HUES48 (cell line): ENCODE measurements around the gene CRLF1.

Source experiments
- H3K27ac ChIP-seq: one replicate; pipeline ENCODE4 v1.7.0; 2013; ENCODE audit warnings: low read depth, low read length, inconsistent platforms
- H3K27me3 ChIP-seq: 2 replicates; pipeline ENCODE4 v1.6.1; 2013; ENCODE audit warnings: mild to moderate bottlenecking, low read length; ENCODE audit not compliant: control insufficient read depth, insufficient read depth
- H3K36me3 ChIP-seq: 2 replicates; pipeline ENCODE4 v1.6.1; 2013; ENCODE audit warnings: low read length; ENCODE audit not compliant: control insufficient read depth, insufficient read depth
- H3K4me1 ChIP-seq: 2 replicates; pipeline ENCODE4 v1.6.1; 2013; ENCODE audit warnings: mild to moderate bottlenecking, low read length; ENCODE audit not compliant: control insufficient read depth, insufficient read depth
- H3K4me3 ChIP-seq: 2 replicates; pipeline ENCODE4 v1.5.1; 2013; ENCODE audit warnings: mild to moderate bottlenecking, low read depth, low read length
- H3K9ac ChIP-seq: 2 replicates; pipeline ENCODE4 v1.6.1; 2013; ENCODE audit warnings: mild to moderate bottlenecking, low read depth, low read length, moderate library complexity
- H3K9me3 ChIP-seq: 2 replicates; pipeline ENCODE4 v1.6.1; 2013; ENCODE audit warnings: low read length; ENCODE audit not compliant: control insufficient read depth, insufficient read depth

The CRLF1 gene

DNA sequence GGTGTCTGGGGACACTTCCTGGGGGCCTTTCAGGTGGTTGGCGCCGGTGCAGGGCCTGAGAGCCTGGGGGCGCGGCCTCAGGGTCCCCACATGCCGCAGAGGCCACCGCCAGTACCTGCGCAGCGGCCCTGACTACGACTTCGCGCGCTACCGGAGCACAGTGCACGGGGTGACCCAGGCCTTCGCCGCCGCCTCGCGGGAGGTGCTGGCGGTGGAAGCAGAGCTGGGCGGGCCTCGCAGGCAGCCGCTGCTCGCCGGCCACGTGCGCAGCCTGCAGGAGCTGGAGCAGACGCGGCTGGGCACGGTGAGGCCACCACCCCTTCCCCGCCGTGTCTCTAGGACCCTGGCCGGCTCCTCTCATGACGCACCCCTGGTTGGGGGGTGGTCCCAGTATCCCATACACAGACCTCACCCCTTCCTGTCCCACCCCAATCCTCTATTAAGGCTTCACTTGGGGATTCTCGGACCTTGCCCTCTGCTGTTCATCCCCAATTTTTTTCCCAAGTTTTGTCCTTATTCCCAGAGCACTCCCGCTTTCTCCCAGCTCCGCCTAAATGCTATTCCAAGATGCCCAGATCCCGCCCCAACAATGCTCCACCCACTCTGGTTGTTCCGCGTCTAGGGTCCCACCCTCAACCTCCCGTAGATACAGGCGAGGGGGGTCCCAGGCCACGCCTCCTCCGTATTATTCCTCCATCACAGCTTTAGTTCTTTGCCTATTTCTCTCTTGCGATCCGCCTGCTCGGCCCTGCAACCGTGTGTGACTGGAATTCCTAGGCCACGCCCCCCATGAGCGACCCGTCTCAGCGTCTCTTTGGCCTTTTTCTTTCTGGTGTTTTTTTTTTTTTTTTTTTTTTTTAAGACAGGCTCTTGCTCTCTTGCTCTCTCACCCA, 17.0 kb downstream of the CRLF1 start:
- peak overlapping the region; percentile 82 for H3K4me3 ChIP-seq
- H3K9ac ChIP-seq = peak overlapping the region; percentile 78
- H3K27me3 ChIP-seq = peaks cover under 1% of the 10 kb centered on the region; the same call in 1 of the 2 replicates
- peak overlapping the region; percentile 95 for H3K27ac ChIP-seq
- H3K36me3 ChIP-seq = peaks cover 3% of the 10 kb centered on the region; the same call in 1 of the 2 replicates
- peaks cover 21% of the 10 kb centered on the region for H3K4me1 ChIP-seq
- H3K9me3 ChIP-seq = no peaks in the 10 kb centered on the region

GRCh38 chr19:18588611-18589379, 17.8 kb downstream of the CRLF1 start, which contains the start of gene REX1BD:
TSS of gene REX1BD (plus strand) at chr19:18588798. CDS start at chr19:18588802, 4 bp downstream.
- Histone ChIP-seq H3K4me3 (peak within 1 kb of the TSS; percentile 82), H3K9ac (peak within 1 kb of the TSS; percentile 78), H3K4me1 (peaks cover 20% of the 10 kb centered on the region; the same call in 1 of the 2 replicates), H3K36me3 (peaks cover 3% of the 10 kb centered on the region; the same call in 1 of the 2 replicates), H3K9me3 (no peaks in the 10 kb centered on the region), H3K27ac (peak within 1 kb of the TSS; percentile 95), H3K27me3 (no peaks in the 10 kb centered on the region)

- Histone ChIP-seq H3K4me1 (peaks cover 15% of the 10 kb centered on the region; the same call in 1 of the 2 replicates), H3K36me3 (peaks cover 3% of the 10 kb centered on the region; the same call in 1 of the 2 replicates), H3K4me3 (peak overlapping the region; percentile 82), H3K9ac (peak overlapping the region; percentile 78; the same call in 1 of the 2 replicates), H3K27me3 (no peaks in the 10 kb centered on the region), H3K9me3 (no peaks in the 10 kb centered on the region), H3K27ac (peak overlapping the region; percentile 95)
Observed at GRCh38 chr19:18587962-18588610, 18.5 kb downstream of the CRLF1 start.

GRCh38 chr19:18587561-18587960, 19.0 kb downstream of the CRLF1 start:
- Histone ChIP-seq H3K36me3 (peaks cover 3% of the 10 kb centered on the region; the same call in 1 of the 2 replicates), H3K27ac (no peak overlapping the region), H3K4me3 (no peak overlapping the region), H3K9me3 (no peaks in the 10 kb centered on the region), H3K27me3 (no peaks in the 10 kb centered on the region), H3K9ac (no peak overlapping the region), H3K4me1 (peaks cover 12% of the 10 kb centered on the region; the same call in 1 of the 2 replicates)

- Histone ChIP-seq H3K9me3 (no peaks in the 10 kb centered on the region), H3K27me3 (no peaks in the 10 kb centered on the region), H3K4me1 (peaks cover 12% of the 10 kb centered on the region; the same call in 1 of the 2 replicates), H3K36me3 (peaks cover 3% of the 10 kb centered on the region; the same call in 1 of the 2 replicates), H3K27ac (no peak overlapping the region), H3K4me3 (no peak overlapping the region), H3K9ac (no peak overlapping the region)
Observed at GRCh38 chr19:18586306-18586705, 20.3 kb downstream of the CRLF1 start.

- Histone ChIP-seq H3K4me3 (no peak overlapping the region), H3K9me3 (no peaks in the 10 kb centered on the region), H3K27ac (no peak overlapping the region), H3K4me1 (no peaks in the 10 kb centered on the region), H3K27me3 (no peaks in the 10 kb centered on the region), H3K9ac (no peak overlapping the region), H3K36me3 (peaks cover 24% of the 10 kb centered on the region)
Observed at GRCh38 chr19:18580311-18580710, 26.3 kb downstream of the CRLF1 start.

- peaks cover 51% of the 10 kb centered on the region for H3K36me3 ChIP-seq
- H3K9me3 ChIP-seq = no peaks in the 10 kb centered on the region
- no peak overlapping the region for H3K9ac ChIP-seq
- H3K27me3 ChIP-seq = no peaks in the 10 kb centered on the region
- no peak overlapping the region for H3K27ac ChIP-seq
- no peak overlapping the region for H3K4me3 ChIP-seq
- H3K4me1 ChIP-seq = peaks cover 3% of the 10 kb centered on the region; the same call in 1 of the 2 replicates
Observed at GRCh38 chr19:18577365-18577914, 29.2 kb downstream of the CRLF1 start.

DNA sequence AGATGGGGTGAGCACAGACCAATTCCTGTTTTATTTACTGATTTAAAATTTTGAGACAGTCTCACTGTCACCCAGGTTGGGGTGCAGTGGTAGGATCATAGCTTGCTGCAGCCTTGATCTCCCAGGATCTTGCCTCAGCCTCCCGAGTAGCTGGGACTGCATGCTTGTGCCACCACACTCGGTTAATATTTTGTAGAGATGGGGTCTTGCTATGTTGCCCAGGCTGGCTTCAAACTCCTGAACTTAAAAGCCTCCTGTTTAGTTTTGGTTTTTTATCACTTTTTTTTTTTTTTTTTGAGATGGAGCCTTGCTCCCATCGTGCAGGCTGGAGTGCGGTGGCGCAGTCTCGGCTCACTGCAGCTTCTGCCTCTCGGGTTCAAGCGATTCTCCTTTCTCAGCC, 30.2 kb downstream of the CRLF1 start:
- Histone ChIP-seq H3K36me3 (peaks cover 51% of the 10 kb centered on the region), H3K9me3 (no peaks in the 10 kb centered on the region), H3K9ac (no peak overlapping the region), H3K27ac (no peak overlapping the region), H3K4me1 (peaks cover 3% of the 10 kb centered on the region; the same call in 1 of the 2 replicates), H3K4me3 (no peak overlapping the region), H3K27me3 (no peaks in the 10 kb centered on the region)

GRCh38 chr19:18574691-18575291, 31.8 kb downstream of the CRLF1 start:
- H3K4me3 ChIP-seq = no peak overlapping the region
- no peaks in the 10 kb centered on the region for H3K27me3 ChIP-seq
- peaks cover 51% of the 10 kb centered on the region for H3K36me3 ChIP-seq
- H3K4me1 ChIP-seq = peaks cover 3% of the 10 kb centered on the region; the same call in 1 of the 2 replicates
- no peak overlapping the region for H3K27ac ChIP-seq
- H3K9me3 ChIP-seq = no peaks in the 10 kb centered on the region
- no peak overlapping the region for H3K9ac ChIP-seq
